MM.1S (cell line): ENCODE data around the gene CFAP61.

ENCODE experiments used
- DNase-seq: peaks from one replicate; pipeline ENCODE4 v3.0.0-alpha.2; 2015
- H2AFZ ChIP-seq: fragments of 300-600 bp; sonication (generic); 2 replicates; pipeline ENCODE4 v1.6.0; 2016; ENCODE audit warnings: antibody characterized with exemption, low read length
- H3F3A ChIP-seq: fragments of 300-600 bp; sonication (generic); 2 replicates; pipeline ENCODE4 v1.6.1; 2016; ENCODE audit warnings: mild to moderate bottlenecking, antibody characterized with exemption, low read length, moderate library complexity, mixed read lengths; ENCODE audit not compliant: insufficient read depth
- H3K27ac ChIP-seq: fragments of 300-600 bp; sonication (generic); 2 replicates; pipeline ENCODE4 v1.5.1; 2016; ENCODE audit warnings: mild to moderate bottlenecking, low read length
- H3K27me3 ChIP-seq: fragments of 300-600 bp; sonication (generic); replicated peaks from 2 replicates; pipeline ENCODE4 v1.6.0; 2016; ENCODE audit warnings: low read length; ENCODE audit not compliant: insufficient read depth
- H3K36me3 ChIP-seq: fragments of 300-600 bp; sonication (generic); replicated peaks from 2 replicates; pipeline ENCODE4 v1.6.1; 2016; ENCODE audit warnings: mild to moderate bottlenecking, low read length, mixed read lengths; ENCODE audit not compliant: insufficient read depth
- H3K4me1 ChIP-seq: fragments of 300-600 bp; sonication (generic); 2 replicates; pipeline ENCODE4 v1.6.1; 2016; ENCODE audit warnings: low read length, mixed read lengths
- H3K4me2 ChIP-seq: fragments of 300-600 bp; sonication (generic); 2 replicates; pipeline ENCODE4 v1.6.0; 2016; ENCODE audit warnings: low read depth, low read length
- H3K4me3 ChIP-seq: fragments of 300-600 bp; sonication (generic); 2 replicates; pipeline ENCODE4 v1.5.1; 2016; ENCODE audit warnings: low read length, mixed read lengths
- H3K79me2 ChIP-seq: fragments of 300-600 bp; sonication (generic); 2 replicates; pipeline ENCODE4 v1.6.1; 2016; ENCODE audit warnings: mixed run types, low read length, mixed read lengths
- H3K9ac ChIP-seq: fragments of 300-600 bp; sonication (generic); 2 replicates; pipeline ENCODE4 v1.6.1; 2016; ENCODE audit warnings: low read length, mixed read lengths
- H3K9me2 ChIP-seq: fragments of 300-600 bp; sonication (generic); replicated peaks from 2 replicates; pipeline ENCODE4 v1.6.1; 2016; ENCODE audit warnings: mild to moderate bottlenecking, low read length, mixed read lengths; ENCODE audit not compliant: insufficient read depth
- H3K9me3 ChIP-seq: fragments of 300-600 bp; sonication (generic); replicated peaks from 2 replicates; pipeline ENCODE4 v1.6.1; 2016; ENCODE audit warnings: mild to moderate bottlenecking, low read length, mixed read lengths; ENCODE audit not compliant: insufficient read depth
- H4K20me1 ChIP-seq: fragments of 300-600 bp; sonication (generic); 2 replicates; pipeline ENCODE4 v1.6.1; 2016; ENCODE audit warnings: mild to moderate bottlenecking, low read length, moderate library complexity, mixed read lengths; ENCODE audit not compliant: insufficient read depth
- CTCF ChIP-seq: fragments of 300-600 bp; sonication (generic); IDR thresholded peaks from 2 replicates; pipeline ENCODE4 v1.5.1; 2016; ENCODE audit warnings: antibody characterized with exemption, low read length, mixed read lengths
- EZH2 ChIP-seq: fragments of 300-600 bp; sonication (generic); optimal IDR thresholded peaks from 2 replicates; pipeline ENCODE3; 2017; ENCODE audit warnings: low read depth, mild to moderate bottlenecking, antibody characterized with exemption, low read length, mixed read lengths
- EZH2phosphoT487 ChIP-seq: fragments of 300-600 bp; sonication (generic); IDR thresholded peaks from 2 replicates; pipeline ENCODE4 v1.6.1; 2018; ENCODE audit warnings: antibody characterized with exemption, low read length

The CFAP61 gene

GRCh38 chr20:20273286-20273685, 221.0 kb downstream of the CFAP61 start:
- Histone ChIP-seq H3K9ac (no peak overlapping the region), H3K27ac (no peak overlapping the region), H3K4me1 (no peaks in the 10 kb centered on the region), H4K20me1 (no peaks in the 10 kb centered on the region), H3F3A (no peaks in the 10 kb centered on the region), H3K9me3 (no peaks in the 10 kb centered on the region), H3K9me2 (no peaks in the 10 kb centered on the region), H3K4me2 (no peak overlapping the region), H3K36me3 (no peaks in the 10 kb centered on the region), H2AFZ (no peak overlapping the region), H3K4me3 (no peak overlapping the region), H3K79me2 (no peaks in the 10 kb centered on the region), H3K27me3 (no peaks in the 10 kb centered on the region)
- no peak for DNase-seq
- TF ChIP-seq CTCF (no peak), EZH2 (no peak), EZH2phosphoT487 (no peak)

- H3K27me3 ChIP-seq, result no peaks in the 10 kb centered on the region
- H2AFZ ChIP-seq, result no peak overlapping the region
- H3K9ac ChIP-seq, result no peak overlapping the region
- no peaks in the 10 kb centered on the region for H3F3A ChIP-seq
- H3K79me2 ChIP-seq, result no peaks in the 10 kb centered on the region
- TF ChIP-seq EZH2 (no peak), EZH2phosphoT487 (no peak), CTCF (no peak)
- no peaks in the 10 kb centered on the region for H3K36me3 ChIP-seq
- H3K4me2 ChIP-seq, result no peak overlapping the region
- H3K9me2 ChIP-seq, result no peaks in the 10 kb centered on the region
- no peak overlapping the region for H3K4me3 ChIP-seq
- H4K20me1 ChIP-seq, result no peaks in the 10 kb centered on the region
- DNase-seq, result no peak
- no peaks in the 10 kb centered on the region for H3K9me3 ChIP-seq
- H3K27ac ChIP-seq, result no peak overlapping the region
- no peaks in the 10 kb centered on the region for H3K4me1 ChIP-seq
These were observed 222.5 kb downstream of the CFAP61 start for GRCh38 chr20:20274821-20275220.

GRCh38 chr20:20275636-20276035, 223.3 kb downstream of the CFAP61 start:
- no peaks in the 10 kb centered on the region for H3K36me3 ChIP-seq
- no peak overlapping the region for H3K9ac ChIP-seq
- no peak overlapping the region for H3K4me3 ChIP-seq
- H3K9me3 ChIP-seq, result no peaks in the 10 kb centered on the region
- H4K20me1 ChIP-seq, result no peaks in the 10 kb centered on the region
- DNase-seq, result no peak
- no peaks in the 10 kb centered on the region for H3K9me2 ChIP-seq
- H3K4me1 ChIP-seq, result no peaks in the 10 kb centered on the region
- no peaks in the 10 kb centered on the region for H3K79me2 ChIP-seq
- no peak overlapping the region for H3K4me2 ChIP-seq
- TF ChIP-seq EZH2phosphoT487 (no peak), EZH2 (no peak), CTCF (no peak)
- no peak overlapping the region for H2AFZ ChIP-seq
- H3K27ac ChIP-seq, result no peak overlapping the region
- H3K27me3 ChIP-seq, result no peaks in the 10 kb centered on the region
- H3F3A ChIP-seq, result no peaks in the 10 kb centered on the region
